Endometrium (tissue), 2 donors: ENCODE measurements around the gene HEXIM1.

Experiments
- FAIRE-seq: peaks from 2 replicates; lab custom pipeline; 2012; peaks lifted over from hg19 to GRCh38; lab: Jason Lieb, UNC
- donor health status: control.
- donor health status: control.

Gene HEXIM1

GRCh38 chr17:45148183-45149036, at the start of gene HEXIM1:
TSS of gene HEXIM1 (plus strand) at chr17:45148475. CDS start at chr17:45149191, 716 bp downstream.
- peak; percentile 97 for FAIRE-seq

GRCh38 chr17:45098869-45099616, 49.2 kb upstream of the HEXIM1 start:
- FAIRE-seq, result no peak

DNA sequence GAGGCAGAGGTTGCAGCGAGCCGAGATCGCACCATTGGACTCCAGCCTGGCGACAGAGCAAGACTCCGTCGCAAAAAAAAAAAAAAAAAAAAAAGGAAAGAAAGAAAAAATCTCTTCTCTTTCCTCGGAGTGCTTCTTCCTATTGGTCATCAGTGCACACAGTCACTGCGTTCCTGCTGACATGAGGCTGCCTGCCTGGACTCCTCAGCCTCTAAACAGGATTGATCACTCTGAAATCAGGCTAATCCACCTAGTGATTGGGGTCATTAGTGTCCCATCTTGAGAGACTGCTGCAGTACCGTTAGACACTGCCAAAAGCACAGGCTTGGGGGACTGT, 46.8 kb upstream of the HEXIM1 start:
- no peak for FAIRE-seq

GRCh38 chr17:45101883-45102811, 46.1 kb upstream of the HEXIM1 start:
- no peak for FAIRE-seq

GRCh38 chr17:45102856-45103255, 45.4 kb upstream of the HEXIM1 start:
- FAIRE-seq, result no peak

- no peak for FAIRE-seq
These were observed 44.9 kb upstream of the HEXIM1 start for GRCh38 chr17:45103269-45103795.

DNA sequence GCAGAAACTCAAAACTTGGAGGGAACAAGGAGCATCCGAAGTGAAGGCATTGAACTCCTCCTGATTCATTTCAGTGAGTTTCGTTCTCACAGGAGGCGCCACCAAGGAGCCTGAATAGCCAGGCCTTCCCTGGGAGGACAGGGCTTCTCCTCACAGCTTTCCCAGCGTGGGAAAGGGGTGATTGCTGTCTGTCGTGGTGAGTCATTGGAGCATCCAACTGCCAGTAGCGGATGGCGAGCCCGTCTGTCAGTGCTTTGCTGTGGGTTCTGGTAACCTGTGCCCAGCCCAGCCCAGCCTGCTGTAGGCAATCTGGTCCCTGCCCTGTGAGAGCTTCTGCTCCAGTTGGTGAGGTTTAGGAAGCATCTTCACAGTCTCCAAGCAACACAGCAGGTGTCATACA, 44.2 kb upstream of the HEXIM1 start:
- no peak for FAIRE-seq

- no peak for FAIRE-seq
These were observed 43.8 kb upstream of the HEXIM1 start for GRCh38 chr17:45104497-45104896.

DNA sequence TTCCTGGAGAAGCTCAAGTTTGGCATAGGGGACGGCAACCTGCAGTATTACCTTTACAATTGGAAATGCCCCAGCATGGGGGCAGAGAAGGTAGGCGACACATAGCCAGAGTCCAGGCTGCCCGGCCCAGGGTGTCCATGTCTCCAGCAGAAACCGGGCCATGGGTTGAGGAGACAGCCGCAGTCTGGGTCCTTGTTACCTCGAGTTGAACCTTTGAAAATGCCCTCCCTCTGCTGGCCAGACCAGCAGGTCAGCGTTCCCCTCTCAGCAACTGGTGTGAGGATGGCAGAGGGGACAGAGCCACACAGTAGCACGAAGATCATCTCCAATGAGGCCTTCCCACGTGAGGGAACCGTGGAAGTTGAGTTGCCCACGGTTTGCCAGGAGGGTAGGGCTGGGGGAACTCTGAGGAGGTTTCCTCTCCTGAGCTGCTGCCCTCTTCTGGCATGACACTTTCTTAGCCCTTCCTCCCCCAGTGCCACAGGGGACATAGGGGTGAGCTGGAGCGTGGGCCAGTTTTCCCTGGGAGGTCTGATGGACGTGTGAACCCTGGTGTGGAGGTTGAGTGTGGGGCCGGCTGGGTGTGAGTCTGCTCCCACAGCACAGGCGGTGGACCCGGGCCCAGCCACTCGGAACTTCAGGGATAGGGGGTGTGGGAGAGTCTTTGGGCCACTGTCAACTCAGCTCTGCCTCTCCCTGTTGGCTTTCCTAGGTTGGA, 43.2 kb upstream of the HEXIM1 start:
- no peak for FAIRE-seq

- no peak for FAIRE-seq
These were observed 42.2 kb upstream of the HEXIM1 start for GRCh38 chr17:45106096-45106495.

DNA sequence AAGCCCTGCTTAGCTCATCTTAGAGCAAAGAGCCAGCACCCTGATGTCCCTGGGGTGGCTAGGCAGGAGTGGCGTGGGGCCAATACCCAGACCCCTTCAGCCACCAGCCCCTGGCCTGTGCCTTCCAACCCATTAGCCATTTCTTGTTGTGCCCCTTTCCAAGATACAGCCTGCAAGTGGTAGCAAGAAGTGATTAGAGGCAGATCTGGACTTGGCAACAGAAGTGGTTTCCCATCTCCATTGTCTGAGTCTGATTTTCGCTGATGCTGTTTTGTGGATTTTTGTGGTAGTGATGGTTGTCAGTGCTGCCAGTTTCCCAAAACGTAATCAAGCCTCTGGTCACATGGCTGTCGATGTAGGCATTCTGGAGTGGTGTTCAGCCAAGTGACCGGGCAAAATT, 41.7 kb upstream of the HEXIM1 start:
- FAIRE-seq, result no peak

GRCh38 chr17:45107293-45108010, 40.8 kb upstream of the HEXIM1 start:
- FAIRE-seq, result no peak

- no peak for FAIRE-seq
These were observed 40.2 kb upstream of the HEXIM1 start for GRCh38 chr17:45108051-45108450.

DNA sequence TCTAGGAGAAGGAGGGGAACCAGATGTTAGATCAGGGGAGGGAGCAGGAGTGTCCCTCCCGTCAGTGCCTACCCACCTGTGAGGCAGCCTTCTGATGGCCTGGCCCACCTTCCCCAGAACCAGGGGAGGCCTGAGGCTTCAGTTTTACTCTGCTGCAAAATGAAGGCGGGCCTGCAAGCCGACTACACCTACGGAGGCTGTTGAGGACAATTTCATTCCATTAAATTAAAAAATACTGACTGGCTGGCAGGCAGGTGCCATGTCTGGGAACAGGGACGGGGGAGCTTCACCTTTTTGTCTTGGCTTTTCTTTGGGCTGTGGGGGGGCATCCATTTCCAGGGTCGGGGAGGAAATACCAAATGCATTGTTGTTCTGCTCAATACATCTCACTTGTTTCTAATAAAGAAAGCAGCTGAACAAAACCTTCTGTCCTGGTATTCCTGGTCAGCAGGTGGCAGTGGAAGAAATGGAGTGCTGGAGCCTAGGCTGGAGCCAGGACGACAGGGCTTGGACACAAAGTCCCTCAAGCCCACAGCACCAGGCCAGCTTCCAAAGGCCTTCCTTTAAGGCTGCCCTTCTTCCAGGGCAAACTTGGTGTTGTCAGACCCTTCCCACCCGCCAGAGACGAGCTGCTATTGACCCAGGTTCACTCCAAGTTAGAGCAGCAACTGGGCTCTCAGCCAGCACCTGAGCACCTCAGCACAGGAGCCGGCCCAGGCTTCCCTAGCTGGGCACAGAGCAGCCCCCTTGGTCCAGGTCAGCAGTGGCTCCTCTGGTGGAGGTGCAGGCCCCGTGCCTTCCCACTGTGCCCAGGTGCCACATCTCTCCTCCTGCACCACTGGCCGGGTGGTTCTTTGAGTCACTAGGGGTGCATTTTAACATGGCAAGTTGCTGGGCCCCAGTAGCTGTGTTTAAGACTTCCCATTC, 39.4 kb upstream of the HEXIM1 start:
- no peak for FAIRE-seq

- FAIRE-seq, result no peak
These were observed 37.3 kb upstream of the HEXIM1 start for GRCh38 chr17:45110676-45111611.

GRCh38 chr17:45111850-45112249, 36.4 kb upstream of the HEXIM1 start:
- FAIRE-seq, result no peak

DNA sequence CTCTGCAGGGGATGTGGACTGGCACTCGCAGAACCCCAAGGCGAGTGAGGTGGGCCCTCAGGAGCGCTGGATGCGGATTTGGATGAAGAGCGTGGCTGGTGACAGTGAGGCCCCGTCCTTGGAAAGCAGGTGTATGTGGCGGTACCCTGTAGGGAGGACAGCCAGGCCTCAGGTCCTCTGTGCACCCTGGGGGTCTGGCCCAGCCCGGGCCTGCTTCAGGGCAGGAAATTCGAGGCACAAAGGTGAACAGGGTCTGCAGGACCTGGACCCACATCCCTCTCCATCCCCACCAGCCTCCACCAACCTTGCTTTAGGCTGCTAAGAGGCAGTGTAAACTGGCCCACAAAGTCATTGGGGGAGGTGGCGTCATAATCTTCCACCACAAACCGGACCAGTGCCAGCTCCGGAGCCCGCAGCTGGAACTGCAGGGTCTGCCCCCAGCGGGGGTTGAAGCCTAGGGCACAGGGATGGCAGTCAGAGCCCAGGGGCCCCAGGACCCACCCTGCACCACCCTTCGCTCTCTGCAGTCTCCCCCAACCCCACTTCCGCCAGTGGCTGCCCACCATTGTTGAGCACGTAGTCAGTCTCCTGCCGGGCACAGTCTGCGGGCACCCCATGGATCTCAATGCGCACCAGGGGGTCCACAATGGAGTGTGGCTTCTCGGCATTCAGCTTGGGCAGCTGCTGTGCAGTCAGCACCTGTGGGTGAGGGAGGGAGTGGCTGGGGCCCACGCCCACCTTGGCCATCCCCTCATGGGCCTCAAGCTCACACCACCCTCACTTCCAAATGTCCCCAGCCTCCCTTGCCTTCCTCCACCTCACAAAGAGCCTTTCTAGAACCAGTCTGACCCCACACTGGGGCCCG, 35.5 kb upstream of the HEXIM1 start:
- FAIRE-seq, result no peak

- no peak for FAIRE-seq
These were observed 34.9 kb upstream of the HEXIM1 start for GRCh38 chr17:45113424-45113754.
